ENCODE results near the gene TMEM151B. TPM values are rescaled to one million over a fixed set of nuclear protein-coding genes. Genes with fewer than 3 reads are reported as not detected.

Gene TMEM151B
- total and polyA plus RNA-seq, 10 of the 15 experiments (the other 5 are each of a cell fraction or from before 2014, with no cell fraction given), result 0.01 to 0.19 (median 0.05) TPM; not detected in 6

DNA sequence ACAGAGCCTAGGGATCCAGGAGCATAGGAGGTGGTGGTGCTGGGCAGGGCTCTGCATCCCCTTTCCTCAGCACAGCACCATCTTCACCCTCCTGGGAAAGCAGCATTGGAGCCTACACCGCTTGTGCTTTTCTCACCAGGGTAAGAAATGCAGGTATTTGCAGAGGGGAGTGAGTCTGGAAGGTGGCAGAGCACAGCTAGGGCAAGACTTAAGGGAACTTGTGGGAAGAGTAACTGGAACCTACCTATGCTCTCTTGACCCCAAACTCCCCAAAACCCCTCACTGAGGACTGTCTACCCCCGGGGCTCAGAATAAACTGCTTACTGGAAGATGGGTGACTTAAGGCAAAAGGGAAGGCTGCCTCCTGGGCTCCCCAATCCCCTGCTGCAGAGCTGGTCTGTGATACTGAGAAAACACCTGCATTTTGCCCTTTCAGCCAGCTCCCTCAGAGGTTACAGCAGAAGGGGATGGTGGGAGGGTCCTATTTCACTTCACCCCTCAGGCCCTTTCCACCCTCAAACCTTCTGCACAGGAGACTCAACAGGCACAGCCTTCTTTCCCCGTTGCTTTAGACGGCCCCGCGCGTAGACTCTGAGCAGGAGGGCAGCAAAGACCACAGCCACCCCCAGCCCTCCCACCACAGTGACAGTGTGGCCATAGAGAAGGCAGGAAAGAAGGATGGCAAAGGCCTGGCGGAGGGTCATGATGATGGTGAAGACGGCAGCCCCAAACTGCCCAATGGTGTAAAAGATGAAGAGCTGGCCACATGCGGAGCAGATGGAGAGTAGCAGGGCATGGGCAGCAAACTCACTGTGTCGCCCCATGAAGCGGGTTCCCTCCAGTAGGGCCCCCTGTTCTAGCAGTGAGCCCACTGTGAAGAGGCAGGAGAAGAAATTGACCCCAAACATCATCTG, 15.8 kb upstream of the TMEM151B start:
- Histone ChIP-seq H3K79me2 (ENCODE audit: control insufficient read depth, insufficient read depth, low read length) (peaks cover 84% of the 10 kb centered on the region), H3K27ac (ENCODE audit: control insufficient read depth, insufficient read depth) (no peak overlapping the region), H3K27me3 (replicated peaks in 1 of 2; ENCODE audit: control insufficient read depth in 2 of 2, insufficient read depth in 2 of 2, low read length in 1 of 2) (no peaks in the 10 kb centered on the region), H2AFZ (ENCODE audit: control insufficient read depth, low read depth, low read length) (no peak overlapping the region), H3K9me3 (replicated peaks; ENCODE audit: control insufficient read depth, insufficient read depth, low read length) (no peaks in the 10 kb centered on the region), H3K4me1 (ENCODE audit: control insufficient read depth, insufficient read depth, low read length) (peaks cover 35% of the 10 kb centered on the region), H3K4me3 (no peak overlapping the region), H3K9ac (ENCODE audit: control insufficient read depth, insufficient read depth, low read length) (no peak overlapping the region), H4K20me1 (ENCODE audit: control insufficient read depth, insufficient read depth) (peaks cover 10% of the 10 kb centered on the region; the same call in 1 of the 2 replicates), H3K36me3 (ENCODE audit: control insufficient read depth in 2 of 2, insufficient read depth in 2 of 2, low read length in 1 of 2) (peaks cover 38 to 57% of the 10 kb centered on the region in 2 experiments), H3K4me2 (ENCODE audit: control insufficient read depth, insufficient read depth) (peak overlapping the region; percentile 71)
- TF ChIP-seq KDM1A (IDR thresholded peaks at IDR 0.05; ENCODE audit: borderline replicate concordance), result no peak
- TF ChIP-seq, protein P1, sequence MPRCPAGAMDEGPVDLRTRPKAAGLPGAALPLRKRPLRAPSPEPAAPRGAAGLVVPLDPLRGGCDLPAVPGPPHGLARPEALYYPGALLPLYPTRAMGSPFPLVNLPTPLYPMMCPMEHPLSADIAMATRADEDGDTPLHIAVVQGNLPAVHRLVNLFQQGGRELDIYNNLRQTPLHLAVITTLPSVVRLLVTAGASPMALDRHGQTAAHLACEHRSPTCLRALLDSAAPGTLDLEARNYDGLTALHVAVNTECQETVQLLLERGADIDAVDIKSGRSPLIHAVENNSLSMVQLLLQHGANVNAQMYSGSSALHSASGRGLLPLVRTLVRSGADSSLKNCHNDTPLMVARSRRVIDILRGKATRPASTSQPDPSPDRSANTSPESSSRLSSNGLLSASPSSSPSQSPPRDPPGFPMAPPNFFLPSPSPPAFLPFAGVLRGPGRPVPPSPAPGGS (IDR thresholded peaks at IDR 0.05; ENCODE audit: borderline replicate concordance, insufficient read depth, low read depth, low read length, poor library complexity, severe bottlenecking), result peak; percentile 9
- peak; percentile 78 for TF ChIP-seq POLR2A (IDR thresholded peaks at IDR 0.05; ENCODE audit: low read depth, low read length)
- peak; percentile 32 for TF ChIP-seq POLR2AphosphoS5 (IDR thresholded peaks at IDR 0.05; ENCODE audit: low read length)
- 0 out of 2 replicates have a peak, but pooled peaks have one; percentile 13 for TF ChIP-seq CHD2 (IDR thresholded peaks at IDR 0.05; ENCODE audit: borderline replicate concordance, low read depth, low read length)
- TF ChIP-seq POLR2AphosphoS2 (IDR thresholded peaks at IDR 0.05; ENCODE audit: low read depth, low read length), result peak; percentile 83; the same call in 1 of the 2 replicates
- TF ChIP-seq SMAD5 (IDR thresholded peaks at IDR 0.05; ENCODE audit: low read depth), result peak; percentile 34; the same call in 1 of the 2 replicates
- TF ChIP-seq BACH1 (IDR thresholded peaks at IDR 0.05; ENCODE audit: borderline replicate concordance), result peak; percentile 71
- TF ChIP-seq POU2F2 (IDR thresholded peaks at IDR 0.05; ENCODE audit: borderline replicate concordance, low read depth, low read length), result peak; percentile 8; the same call in 1 of the 3 replicates
- 0 out of 2 replicates have a peak, but pooled peaks have one; percentile 33 for TF ChIP-seq BMI1 (IDR thresholded peaks at IDR 0.05; ENCODE audit: borderline replicate concordance)
- TF ChIP-seq SUZ12 (IDR thresholded peaks at IDR 0.05; ENCODE audit: unreplicated experiment), result no peak
- TF ChIP-seq TCF7 (IDR thresholded peaks at IDR 0.05; ENCODE audit: borderline replicate concordance), result peak; percentile 19; the same call in 1 of the 2 replicates
- peak; percentile 60 for TF ChIP-seq HDAC6 (IDR thresholded peaks at IDR 0.05; ENCODE audit: unreplicated experiment)
- no peak for TF ChIP-seq HDGF (IDR thresholded peaks at IDR 0.05)
- ChIA-PET SMC1A (ENCODE audit: uncharacterized antibody, unreplicated experiment) (interaction anchor here (0.8 to 3.1 kb wide), 9 partner anchors 8 to 83 kb away, joined by 3 to 25 read pairs (median 5); partner anchors contain the start of genes HSP90AB1 and SLC29A1), RAD21 (ENCODE audit: unreplicated experiment) (interaction anchor here (0.7 to 4.8 kb wide), 8 partner anchors 8 to 158 kb away, joined by 3 to 28 read pairs (median 3); partner anchors contain the start of gene HSP90AB1), CTCF (interaction anchor here (0.7 to 5.0 kb wide), 16 partner anchors 7 to 158 kb away, joined by 3 to 45 read pairs (median 4); partner anchors contain the start of genes HSP90AB1 and SLC29A1), POLR2A (interaction anchor here (0.5 to 10.7 kb wide), 10 partner anchors 7 to 185 kb away, joined by 3 to 131 read pairs (median 4); partner anchors contain the start of gene HSP90AB1)
- no peak for ATAC-seq
- no TSS peak for BruUV-seq (replicated peaks)
- in situ Hi-C loops (cut with MboI) (no loop called here), intact Hi-C loops (cut with micrococcal nuclease; ENCODE audit: unreplicated experiment) (no loop called here)
- no peak for FAIRE-seq
- 75% methylated on average over 11 of the region's 12 CpGs for WGBS (ENCODE audit: insufficient coverage, insufficient replicate concordance, low lambda C conversion rate, missing lambda C conversion rate)
- no peak for DNase-seq (ENCODE audit: low read depth, low spot score)

All from GM12878 (cell line).